ENCODE measurements around the gene TCF7L1.

The TCF7L1 gene

DNA sequence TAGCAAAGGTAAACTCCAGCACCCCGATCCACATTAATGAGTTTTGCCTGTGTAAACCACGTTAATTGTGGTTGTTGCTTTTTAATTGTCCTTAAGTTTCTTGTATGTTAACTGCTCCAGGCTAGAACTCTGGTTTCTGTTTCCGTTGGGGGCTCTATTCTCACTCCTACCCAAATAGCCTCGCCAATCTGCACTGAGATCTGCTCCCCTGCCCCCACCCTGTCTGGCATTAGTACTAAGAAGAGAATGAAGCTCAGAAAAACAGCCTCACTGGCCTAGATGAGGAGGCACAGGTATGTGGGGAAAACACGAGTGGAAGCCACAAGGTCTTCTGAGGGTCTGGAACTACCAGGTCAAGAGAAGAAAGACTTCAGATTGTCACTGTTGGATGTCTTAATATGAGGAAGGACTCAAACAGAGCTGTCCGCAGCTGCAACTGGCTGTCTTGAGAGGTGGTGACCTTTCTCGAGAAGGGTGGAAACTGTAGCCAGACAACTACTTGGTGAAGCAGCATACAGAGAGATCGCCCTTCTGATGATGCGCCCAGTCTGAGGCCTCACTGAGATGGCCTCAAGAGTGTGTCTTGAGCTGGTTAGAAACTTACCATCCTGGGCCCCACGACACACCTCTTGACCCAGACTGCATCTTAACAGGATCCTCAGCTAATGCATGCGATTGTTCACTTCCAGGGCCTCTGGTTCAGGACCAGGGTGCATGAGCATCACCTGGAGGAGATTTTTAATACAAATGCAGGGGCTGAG, 121.5 kb downstream of the TCF7L1 start:
- no peak for DNase-seq (ENCODE audit: low read depth, low spot score)

DNA sequence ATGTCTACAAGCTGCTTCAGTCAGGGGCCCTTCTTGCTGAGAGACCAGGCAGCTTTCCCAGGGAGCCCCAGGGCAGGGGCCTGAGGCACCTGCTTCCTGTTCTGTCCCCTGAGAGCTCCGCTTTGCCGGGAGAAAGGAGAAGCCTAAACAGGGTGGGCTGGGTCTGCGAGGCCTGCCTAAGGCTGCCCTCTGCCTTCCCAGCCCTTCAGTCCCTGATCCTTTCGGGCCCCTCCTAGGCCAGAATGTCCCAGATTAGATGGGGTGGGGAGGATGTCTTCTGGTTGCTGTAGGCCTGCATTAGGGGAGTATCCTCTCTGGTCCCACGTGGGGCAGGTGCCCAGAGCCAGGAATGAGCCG, 122.2 kb downstream of the TCF7L1 start:
- no peak for DNase-seq (ENCODE audit: low read depth, low spot score)

DNA sequence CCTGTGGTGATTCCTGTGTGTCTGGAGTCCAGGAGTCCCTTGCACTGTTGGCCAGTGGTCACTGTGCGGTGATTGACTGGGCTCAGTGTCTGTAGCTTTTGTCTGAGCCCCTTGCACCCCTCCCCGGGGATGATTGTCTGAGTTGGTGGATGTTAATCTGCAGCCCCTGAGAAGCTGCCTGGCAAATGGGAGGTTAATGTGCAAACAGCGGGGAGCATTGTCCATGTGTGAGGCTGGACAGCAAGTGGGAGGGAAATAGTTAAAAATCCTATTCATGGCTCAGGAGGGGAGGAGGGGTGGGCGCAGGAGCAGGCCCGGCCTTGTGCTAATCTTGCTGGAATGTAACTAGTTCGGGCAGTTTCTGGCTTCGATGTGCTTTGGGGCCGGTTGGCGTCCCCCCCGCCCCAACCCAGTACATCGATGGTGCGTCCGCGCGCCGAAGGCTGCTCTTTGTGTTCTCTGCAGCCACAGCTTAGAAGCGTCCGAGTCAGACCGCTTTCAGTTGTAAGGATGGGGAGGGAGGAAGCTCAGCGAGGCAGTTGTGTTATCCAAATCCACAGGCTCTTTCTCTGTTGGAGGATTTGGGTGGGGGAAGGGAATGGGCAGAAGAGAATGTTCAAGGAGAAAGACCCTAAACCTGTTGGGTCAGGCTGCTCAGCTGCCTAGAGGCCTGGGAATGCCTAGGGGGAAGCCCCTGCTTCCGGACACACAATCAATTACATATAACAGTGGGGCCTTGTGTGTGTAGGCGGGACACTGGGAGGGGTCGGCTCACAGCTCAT, 122.8 kb downstream of the TCF7L1 start:
- no peak for DNase-seq (ENCODE audit: low read depth, low spot score)

DNA sequence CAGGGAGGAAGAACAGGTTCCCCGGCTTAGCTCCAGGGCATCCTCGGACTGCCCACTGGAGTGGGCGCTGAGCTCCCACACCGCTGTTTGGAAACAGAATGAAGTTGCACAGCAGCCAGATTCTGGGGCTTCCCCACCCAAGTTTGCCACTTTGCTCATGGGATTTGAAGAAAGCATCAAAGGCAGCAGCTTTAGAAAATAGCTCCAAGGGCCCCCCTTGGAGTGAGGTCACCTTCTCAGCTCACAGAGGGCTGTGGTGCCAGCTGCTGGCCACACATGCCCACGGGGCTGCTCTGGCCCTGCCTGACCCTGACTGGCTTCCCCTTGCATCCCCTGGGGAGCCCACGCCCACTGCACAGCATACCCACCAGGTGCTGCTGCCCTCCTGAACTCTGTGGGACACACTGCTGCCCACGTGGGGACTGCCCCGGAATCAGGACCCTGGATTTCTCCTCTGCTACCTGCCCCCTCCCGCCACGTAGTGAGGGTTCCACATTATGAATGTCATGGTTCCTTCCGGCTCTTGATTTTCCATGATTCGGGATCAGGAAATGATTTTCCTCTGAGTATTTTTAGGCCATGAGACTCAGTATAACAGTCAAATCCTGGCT, 124.3 kb downstream of the TCF7L1 start:
- DNase-seq (ENCODE audit: low read depth, low spot score): no peak

DNA sequence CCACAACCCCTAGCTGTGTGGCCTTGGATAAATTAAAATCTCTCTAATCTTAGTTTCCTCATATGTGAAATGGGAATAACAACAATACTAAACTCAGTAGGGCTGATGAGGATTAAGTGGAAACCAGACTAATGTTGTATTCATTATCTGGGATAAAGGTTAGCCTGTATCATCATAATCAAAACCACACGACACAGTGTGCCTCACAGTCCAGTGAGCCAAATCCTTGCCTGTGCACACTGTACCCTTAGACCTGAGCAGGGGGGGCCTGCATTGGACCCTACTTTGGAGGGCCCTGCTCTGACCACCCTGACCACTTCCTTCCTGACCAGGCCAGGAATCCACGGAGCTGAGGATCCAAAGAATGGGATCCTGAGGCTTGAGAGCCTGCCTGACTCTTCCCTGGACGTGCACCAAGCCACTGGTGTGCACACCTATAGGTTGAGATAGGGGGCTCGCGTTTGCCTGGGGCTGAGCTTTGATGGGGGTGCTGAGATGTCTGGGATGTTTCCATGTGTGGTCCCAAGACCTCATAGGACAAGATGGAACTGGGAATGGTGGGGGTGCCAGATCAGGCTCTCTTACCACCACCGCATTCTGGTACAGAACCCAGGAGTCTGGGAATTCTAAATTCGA, 124.9 kb downstream of the TCF7L1 start:
- DNase-seq (ENCODE audit: low read depth, low spot score): no peak

DNA sequence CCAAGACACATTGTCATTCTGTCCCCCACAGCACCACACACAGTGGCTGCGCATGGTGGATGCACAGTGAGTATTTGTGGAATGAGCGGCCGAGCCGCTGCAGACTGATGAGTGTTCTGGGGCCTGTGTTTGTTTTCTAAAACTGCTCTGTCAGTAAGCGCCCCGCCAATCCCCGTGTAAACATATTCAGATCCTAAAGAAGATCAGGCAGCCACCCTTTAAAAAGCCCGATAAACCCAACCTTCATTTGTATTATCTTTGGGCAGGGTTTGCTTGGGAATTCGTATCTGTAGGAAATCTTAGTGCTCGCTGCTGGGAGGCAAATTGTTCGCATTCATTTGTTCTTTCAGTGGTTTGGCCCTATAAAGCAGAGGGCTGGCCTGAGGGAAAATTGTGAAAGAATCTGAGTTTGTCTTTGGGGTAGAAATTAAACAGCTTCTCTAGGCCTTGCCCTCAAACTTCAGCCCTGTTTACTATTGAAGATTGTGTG, 126.0 kb downstream of the TCF7L1 start:
- no peak for DNase-seq (ENCODE audit: low read depth, low spot score)

DNA sequence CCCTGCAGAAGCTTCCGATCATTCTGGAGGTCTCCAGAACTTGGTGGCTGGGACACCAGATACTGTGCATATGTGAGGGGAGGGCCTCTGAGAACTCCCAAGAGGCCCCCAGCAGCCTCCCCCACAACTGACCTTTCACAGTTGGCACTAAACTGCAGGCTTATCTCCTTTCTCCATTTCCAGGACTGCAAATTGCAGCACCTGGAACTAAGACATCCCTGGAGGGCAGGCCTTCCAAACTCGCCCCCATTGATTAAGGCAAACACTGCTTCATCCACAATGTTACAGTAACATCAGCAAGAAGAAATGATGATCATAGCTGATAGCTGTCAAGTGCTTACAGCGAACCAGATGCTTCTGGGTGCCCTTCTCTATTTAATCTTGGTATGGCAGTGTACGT, 126.7 kb downstream of the TCF7L1 start:
- no peak for DNase-seq (ENCODE audit: low read depth, low spot score)

DNA sequence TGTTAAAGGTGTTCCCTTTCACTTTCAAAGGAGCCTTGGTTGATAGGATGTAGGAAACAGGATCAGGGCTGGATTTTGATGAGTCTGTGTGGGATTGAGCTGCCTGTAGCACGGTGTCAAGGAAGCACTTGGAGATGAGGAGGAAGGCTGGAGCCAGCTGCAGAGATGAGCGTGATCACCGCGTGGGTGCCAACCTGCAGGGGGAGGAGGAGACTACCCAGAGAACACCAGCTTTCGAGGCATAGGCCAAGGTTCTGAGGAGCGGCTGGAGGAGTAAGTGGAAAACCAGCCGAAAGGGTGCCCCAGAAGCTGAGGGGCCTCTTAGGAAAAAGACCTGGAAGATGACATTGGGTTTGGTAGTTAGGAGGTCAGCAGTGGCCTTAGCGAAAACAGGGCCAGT, 130.4 kb downstream of the TCF7L1 start:
- DNase-seq (ENCODE audit: low read depth, low spot score): no peak

DNA sequence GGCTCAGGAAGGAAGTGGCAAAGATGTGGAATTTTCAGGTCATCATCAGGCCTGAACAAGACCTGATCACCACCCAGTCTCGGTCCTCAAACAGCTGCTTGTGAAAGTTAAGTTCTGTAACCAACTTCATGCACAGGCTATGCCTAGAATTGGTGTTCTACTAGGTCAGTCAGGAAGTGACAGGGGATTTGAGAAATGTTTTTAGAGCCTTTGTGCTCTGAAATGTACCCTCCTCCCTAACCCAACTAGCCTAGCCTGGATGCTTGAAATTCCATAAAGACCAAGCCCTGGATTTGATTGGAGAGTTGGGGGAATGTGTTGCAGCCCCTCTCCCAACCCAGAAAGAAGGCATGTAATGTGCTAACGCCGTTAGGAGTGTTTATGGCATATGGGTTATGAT, 131.3 kb downstream of the TCF7L1 start:
- no peak for DNase-seq (ENCODE audit: low read depth, low spot score)

DNA sequence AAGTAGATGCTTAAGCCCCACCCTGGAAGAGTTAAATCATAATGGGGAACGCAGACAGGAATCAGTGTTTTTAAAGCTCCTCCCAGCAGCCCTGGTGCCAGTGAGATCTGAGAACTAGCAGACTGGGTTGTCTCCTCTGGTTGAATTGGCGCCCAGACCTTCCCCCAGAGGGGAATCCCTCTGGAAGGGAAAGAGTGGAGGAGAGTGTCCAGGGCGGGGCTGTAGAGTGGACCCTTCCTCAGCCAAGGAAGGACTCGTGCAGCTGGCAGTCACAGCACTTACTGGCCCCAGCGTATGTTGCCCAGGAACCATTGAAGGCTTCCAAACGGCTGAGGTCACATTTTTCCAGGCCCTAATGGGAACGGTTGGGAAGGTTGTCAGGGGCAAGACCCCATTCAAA, 132.1 kb downstream of the TCF7L1 start:
- DNase-seq (ENCODE audit: low read depth, low spot score): no peak

DNA sequence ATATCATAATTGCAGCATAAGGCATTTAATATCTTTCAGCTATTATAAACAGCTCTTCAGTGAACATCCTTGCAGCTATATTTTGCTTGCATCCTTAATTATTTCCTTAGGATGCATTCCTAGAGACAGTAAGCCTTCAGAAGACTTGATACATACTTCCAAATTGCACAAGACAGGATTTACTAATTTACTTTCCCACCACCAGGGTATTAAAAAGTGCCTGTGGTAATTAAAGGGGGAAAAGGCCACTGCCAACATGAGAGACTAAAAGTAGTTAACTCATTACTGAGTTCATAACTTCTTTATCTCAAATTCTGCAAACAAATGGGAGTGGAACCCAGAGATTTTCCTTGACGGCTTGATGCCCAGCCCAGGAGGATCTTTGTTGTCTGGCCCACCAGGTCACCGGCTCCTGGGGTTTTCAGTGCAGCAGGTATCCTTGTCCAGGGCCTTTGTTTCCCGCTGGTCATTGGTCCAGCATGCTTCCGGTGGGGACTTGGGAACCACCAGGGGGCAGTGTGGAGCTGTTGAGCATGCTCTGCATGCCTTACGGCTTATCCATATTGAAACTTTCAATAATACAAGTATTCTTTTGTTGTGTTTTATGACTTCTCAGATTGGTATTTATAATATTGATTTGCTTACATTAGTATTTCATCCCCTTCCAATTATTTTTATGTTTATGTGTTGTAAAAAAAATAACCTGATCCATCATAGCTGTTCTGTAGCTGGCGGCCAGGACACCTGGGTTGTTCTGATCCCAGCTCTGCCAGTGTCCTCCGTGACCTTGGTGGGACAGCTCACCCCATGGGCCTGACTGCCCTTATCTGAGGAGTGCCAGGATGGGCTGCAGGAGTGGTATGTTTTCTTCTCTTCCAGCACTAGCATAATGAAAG, 133.2 kb downstream of the TCF7L1 start:
- peak; percentile 15 for DNase-seq (ENCODE audit: low read depth, low spot score)

DNA sequence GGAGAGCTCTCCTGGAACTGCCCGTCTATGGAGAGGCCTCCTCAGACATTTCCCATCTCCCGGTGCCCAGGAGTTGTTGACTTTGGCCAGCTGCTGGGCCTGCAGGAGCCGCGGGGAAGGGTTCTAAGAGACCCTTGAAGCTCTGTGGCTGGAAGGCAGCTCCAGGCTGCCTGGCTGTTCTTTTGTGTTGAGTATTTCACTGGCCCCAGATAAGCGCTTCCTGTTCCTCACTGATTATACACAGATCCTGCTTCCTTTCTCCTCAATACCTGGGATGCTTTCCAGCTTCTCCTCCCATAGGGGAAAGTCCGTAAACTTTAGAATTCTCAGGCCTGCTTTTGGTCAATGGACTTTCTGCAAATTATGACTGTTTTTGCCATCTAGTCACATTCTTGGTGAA, 136.8 kb downstream of the TCF7L1 start:
- DNase-seq (ENCODE audit: low read depth, low spot score): no peak

DNA sequence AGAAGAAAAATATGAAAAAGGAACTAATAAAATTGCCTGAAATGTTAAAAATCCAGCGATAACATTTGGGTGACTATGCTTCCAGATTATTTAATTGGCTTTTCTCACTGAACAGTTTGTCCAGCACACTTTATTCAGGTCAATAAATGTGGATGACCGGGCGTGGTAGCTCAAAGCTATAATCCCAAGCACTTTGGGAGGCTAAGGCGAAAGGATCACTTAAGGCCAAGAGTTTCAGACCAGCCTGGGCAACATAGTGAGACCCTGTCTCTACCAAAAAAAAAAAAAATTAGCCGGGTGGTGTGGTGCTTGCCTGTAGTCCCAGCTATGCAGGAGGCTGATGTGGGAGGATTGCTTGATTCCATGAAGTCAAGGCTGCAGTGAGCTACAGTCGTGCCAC, 139.2 kb downstream of the TCF7L1 start:
- no peak for DNase-seq (ENCODE audit: low read depth, low spot score)

DNA sequence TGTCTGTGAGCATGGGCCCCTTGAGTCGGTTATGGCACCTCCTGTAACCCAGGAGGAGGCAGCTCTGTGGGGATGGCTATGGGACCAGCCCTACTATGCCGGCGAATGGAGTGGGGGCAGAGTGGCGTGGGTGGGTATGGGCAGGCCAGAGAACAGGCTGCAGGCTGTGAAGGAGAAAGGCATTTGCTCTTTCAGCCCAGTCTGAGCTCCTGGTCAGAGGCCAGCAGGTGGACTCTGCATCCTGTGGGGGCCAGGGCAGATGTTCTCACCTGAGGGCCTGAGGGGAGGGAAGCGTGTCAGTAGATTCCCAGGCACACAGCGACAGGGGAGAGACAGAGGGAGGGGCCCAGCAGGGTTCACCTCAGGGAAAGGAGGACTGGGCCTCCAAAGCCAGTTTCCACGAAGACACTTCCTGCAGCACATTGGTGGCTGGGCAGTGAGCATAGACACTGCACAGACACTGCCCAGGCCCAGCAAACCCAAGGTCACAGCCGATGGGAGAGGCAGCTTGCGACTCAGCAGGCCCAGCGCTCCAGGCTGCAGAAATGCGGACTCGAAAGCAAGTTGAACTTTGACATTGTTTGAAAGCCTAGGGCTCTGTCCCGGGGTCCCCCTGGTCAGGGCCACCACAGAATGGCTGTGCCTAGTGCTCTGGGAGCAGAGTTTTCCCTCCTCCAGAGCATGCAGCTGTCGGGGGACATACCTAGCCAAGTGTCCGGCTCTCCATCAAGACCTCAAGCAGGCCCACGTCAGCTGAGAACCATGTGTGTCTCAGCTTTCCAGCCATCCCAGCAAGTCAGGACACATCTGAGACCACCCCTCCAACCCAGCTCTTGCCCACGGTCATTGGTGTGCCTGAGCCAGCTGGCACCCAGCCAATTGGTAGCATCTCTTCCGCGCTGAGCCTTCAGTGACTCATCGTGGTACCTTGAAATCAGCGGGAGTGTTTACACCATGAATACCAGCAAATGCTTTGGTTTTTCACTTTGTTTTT, 140.8 kb downstream of the TCF7L1 start:
- DNase-seq (ENCODE audit: low read depth, low spot score): no peak

DNA sequence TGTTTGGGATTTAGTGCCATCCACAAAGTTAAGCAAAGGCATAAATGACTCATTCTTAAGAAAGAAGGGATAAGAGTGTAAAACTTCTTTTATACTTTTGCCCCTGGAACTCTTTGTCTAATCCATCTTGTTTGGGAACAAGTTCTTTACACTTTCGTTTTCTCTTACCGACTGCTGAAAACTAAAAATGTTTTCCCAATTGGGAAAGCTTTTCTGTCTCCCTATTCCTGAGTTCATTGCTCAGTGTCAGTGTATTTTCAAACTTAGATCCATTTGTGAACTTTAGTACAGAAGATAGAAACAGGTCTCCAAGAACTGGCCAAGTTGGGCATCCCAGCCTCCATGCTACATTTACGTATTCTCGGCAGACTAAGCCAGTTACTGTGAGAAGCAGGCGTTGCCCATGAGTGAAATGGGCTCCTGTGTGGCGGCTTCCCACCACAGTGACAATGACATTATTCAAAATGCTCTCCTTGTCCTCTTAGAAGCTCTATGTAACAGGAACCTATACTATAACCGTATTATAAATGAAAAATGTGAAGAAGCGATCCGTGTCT, 142.9 kb downstream of the TCF7L1 start:
- no peak for DNase-seq (ENCODE audit: low read depth, low spot score)

DNA sequence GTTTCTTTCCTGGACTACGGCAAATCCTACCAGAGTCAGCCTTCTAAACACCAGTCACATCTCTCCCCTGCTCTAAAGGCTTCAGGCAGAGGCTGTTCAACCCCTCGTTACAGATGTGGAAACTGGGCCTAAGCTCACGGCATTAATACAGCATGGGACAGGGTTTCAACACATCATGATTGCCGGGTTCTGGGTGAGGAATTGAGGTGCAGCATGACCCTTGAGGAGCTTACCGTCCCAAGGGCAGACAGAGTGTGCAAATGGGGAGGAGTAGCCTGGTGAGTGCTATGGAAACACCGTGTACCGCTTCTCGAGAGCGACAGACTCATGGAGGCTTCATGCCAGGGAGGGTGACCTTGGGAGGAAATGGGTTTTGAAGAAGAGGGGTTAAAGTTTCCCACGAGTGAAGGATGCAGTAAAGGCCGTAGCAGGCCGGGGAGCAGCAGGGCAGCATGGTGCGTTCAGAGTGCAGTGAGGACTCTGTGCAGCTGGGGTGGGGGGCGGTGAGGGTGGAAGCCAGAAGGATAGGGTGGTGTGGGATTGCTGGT, 143.5 kb downstream of the TCF7L1 start:
- DNase-seq (ENCODE audit: low read depth, low spot score): no peak

DNA sequence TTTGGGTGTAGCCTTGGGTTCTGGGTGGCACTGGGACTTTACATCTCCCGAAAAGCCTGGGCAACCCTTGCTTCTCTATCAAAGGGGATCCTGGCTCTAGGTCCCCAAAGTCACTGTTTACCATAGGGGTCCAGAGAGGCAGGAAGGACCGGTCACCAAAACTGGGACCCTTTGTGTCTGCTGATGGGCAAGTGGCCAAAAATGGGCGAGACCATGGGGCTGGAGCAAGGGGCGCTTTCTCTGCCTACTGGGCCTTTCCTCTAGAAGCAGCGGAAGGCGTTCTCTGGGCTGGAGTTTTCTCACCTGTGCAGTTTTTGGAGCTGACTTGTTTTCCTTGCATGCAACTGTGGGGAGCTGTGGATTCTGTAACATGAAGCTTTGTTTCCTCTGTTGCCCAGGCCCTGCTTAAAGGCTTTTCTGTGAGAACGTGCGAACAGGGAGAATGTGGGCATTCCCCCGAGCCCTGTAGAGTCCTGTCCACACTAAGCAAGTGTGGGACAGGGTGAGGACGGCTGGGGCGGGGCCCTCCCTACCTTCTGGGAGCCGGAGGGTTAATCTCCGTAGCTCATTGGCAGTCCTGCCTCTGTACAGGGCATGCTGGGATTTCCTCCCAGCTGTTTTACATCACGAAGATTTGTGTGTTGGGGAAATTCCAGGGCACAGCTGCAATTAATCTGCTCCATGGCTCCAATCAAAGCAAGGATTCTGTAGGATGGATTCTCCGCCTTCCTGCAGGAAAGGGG, 144.4 kb downstream of the TCF7L1 start:
- no peak for DNase-seq (ENCODE audit: low read depth, low spot score)

DNA sequence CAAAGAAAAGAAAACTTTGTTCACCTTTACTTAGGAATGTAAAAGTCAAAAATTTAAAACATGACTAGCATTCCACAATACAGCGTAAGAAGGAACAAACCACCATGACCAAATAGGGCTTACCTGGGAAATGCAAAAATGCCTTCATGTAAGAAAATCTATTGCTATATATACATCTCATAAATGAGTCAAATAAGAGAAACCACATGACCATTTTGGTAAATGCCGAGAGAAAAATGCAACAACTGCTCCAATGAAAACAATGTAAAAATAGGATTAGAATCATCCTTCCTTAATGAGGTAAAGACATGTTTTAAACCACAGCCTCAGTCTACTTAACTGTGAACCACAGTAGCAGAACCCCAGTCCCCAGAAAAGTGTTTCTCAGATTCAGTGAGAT, 145.2 kb downstream of the TCF7L1 start:
- no peak for DNase-seq (ENCODE audit: low read depth, low spot score)

DNA sequence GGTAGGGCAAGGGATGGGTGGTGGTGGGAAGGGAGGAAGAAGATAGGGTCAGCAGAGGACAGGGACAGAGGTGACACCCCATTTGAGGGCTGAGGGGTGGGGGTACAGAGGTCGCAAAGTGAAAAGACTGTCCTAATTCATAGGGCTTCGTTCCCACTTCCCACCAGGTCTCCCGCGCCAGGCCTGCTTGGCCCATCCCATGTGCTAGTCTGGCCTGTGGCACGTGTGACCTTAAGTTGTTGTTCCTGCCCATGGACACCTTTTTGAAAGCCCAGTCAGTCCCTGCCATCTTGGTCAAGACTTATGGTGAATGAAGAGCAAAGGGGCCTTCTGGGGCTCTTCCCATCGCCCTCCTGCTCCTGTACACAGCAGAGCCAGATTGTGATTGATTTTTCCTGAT, 148.4 kb downstream of the TCF7L1 start:
- DNase-seq (ENCODE audit: low read depth, low spot score): no peak
